H1 (cell line): Measurements from ENCODE around the gene RTEL1. TPM values are rescaled to one million over a fixed set of nuclear protein-coding genes. Genes with fewer than 3 reads are reported as not detected.

Source experiments
- ATF2 ChIP-seq: IDR thresholded peaks from 2 replicates; pipeline ENCODE4 v1.6.1; 2012; ENCODE audit warnings: low read length, inconsistent platforms
- CHD2 ChIP-seq: IDR thresholded peaks from 2 replicates; pipeline ENCODE4 v1.6.1; 2012; ENCODE audit warnings: low read length, improper control_type of control experiment
- CHD7 ChIP-seq: fragments of 300-600 bp; sonication (generic); IDR thresholded peaks from 2 replicates; pipeline ENCODE4 v1.7.1; 2012; ENCODE audit warnings: low read length, moderate library complexity, mild to moderate bottlenecking, inconsistent platforms; ENCODE audit not compliant: insufficient replicate concordance
- NANOG ChIP-seq: IDR thresholded peaks from 2 replicates; pipeline ENCODE4 v1.6.1; 2011; ENCODE audit warnings: low read length, low read depth, mild to moderate bottlenecking, inconsistent platforms; ENCODE audit not compliant: insufficient read depth, poor library complexity, severe bottlenecking
- SP2 ChIP-seq: IDR thresholded peaks from 2 replicates; pipeline ENCODE4 v1.6.1; 2012; ENCODE audit warnings: mild to moderate bottlenecking, low read length, inconsistent platforms
- TBP ChIP-seq: IDR thresholded peaks from 2 replicates; pipeline ENCODE4 v1.6.1; 2011; ENCODE audit warnings: low read depth, low read length, improper control_type of control experiment
- YY1 ChIP-seq: IDR thresholded peaks from 2 replicates; pipeline ENCODE4 v1.6.1; 2011; ENCODE audit warnings: low read depth, mild to moderate bottlenecking, low read length
- polyA plus RNA-seq, 7 experiments: library from polyadenylated mRNA; depleted of rRNA in 3 of 7; stranded (reverse) in 5 of 7; unstranded in 2 of 7; fragments of >200 nt in 5 of 7; fragments of 200-250 nt in 2 of 7; gene quantifications; 1 replicate in 5 of 7; 2 replicates in 1 of 7; 4 replicates in 1 of 7; pipeline versions ENCODE4 v1.2.1 to v1.2.3, GENCODE V29; 2011 to 2013; ENCODE audit warnings: missing spikeins in 2 of 7, mixed read lengths in 2 of 7
- total RNA-seq: library from RNA; stranded (reverse); fragmentation: NEBNext Ultra II Directional; extraction: Animal tissue kit (Norgen Biotek cat#: 25700); gene quantifications from 2 replicates; pipeline ENCODE4 v1.2.1, GENCODE V29; 2021

RTEL1 gene
- total and polyA plus RNA-seq, 2 of the 8 experiments (the other 6 are each of a cell fraction or from before 2014, with no cell fraction given): 16.2 to 37.1 TPM

- TF ChIP-seq SP2: no peak
- TF ChIP-seq NANOG: no peak
- no peak for TF ChIP-seq CHD2
- TF ChIP-seq TBP: no peak
- no peak for TF ChIP-seq ATF2
- TF ChIP-seq CHD7: no peak
- TF ChIP-seq YY1: no peak
These were observed 30.3 kb upstream of the RTEL1 start (continued) for GRCh38 chr20:63627751-63628245.
